Endodermal cell (in vitro differentiated cells): ENCODE results near the gene ENC1. TPM values are rescaled to one million over a fixed set of nuclear protein-coding genes. Genes with fewer than 3 reads are reported as not detected.

ENCODE experiments used
- DNase-seq: peaks from one replicate; pipeline ENCODE4 v3.0.0-alpha.2; 2017
- H3K27ac ChIP-seq: 2 replicates; pipeline ENCODE4 v1.5.1; 2013; ENCODE audit warnings: mild to moderate bottlenecking, low read depth, low read length, moderate library complexity
- H3K27me3 ChIP-seq: 2 replicates; pipeline ENCODE4 v1.6.1; 2013; ENCODE audit warnings: mild to moderate bottlenecking, low read length, moderate library complexity; ENCODE audit not compliant: insufficient read depth, control insufficient read depth, poor library complexity, severe bottlenecking
- H3K36me3 ChIP-seq: 2 replicates; pipeline ENCODE4 v1.7.0; 2013; ENCODE audit warnings: mild to moderate bottlenecking, low read length, moderate library complexity; ENCODE audit not compliant: control insufficient read depth, insufficient read depth
- H3K4me1 ChIP-seq: one replicate; pipeline ENCODE4 v1.7.0; 2013; ENCODE audit warnings: low read length; ENCODE audit not compliant: control insufficient read depth, insufficient read depth
- H3K4me3 ChIP-seq: 2 replicates; pipeline ENCODE4 v1.5.1; 2013; ENCODE audit warnings: mild to moderate bottlenecking, low read length, moderate library complexity
- H3K9ac ChIP-seq: 2 replicates; pipeline ENCODE4 v1.6.1; 2013; ENCODE audit warnings: mild to moderate bottlenecking, low read length, moderate library complexity; ENCODE audit not compliant: poor library complexity, severe bottlenecking; ENCODE audit errors: extremely low read depth
- H3K9me3 ChIP-seq: 2 replicates; pipeline ENCODE4 v1.6.1; 2013; ENCODE audit warnings: mild to moderate bottlenecking, low read length, moderate library complexity; ENCODE audit not compliant: control insufficient read depth
- H3K27ac Mint-ChIP-seq: 2 replicates; pipeline ENCODE4 v1.8.0; 2020; ENCODE audit warnings: mixed read lengths
- H3K27me3 Mint-ChIP-seq: 2 replicates; pipeline ENCODE4 v1.8.0; 2021; ENCODE audit warnings: mild to moderate bottlenecking, mixed read lengths; ENCODE audit not compliant: insufficient read depth
- H3K36me3 Mint-ChIP-seq: 2 replicates; pipeline ENCODE4 v1.8.0; 2020; ENCODE audit warnings: low read depth, mixed read lengths
- H3K4me1 Mint-ChIP-seq: 2 replicates; pipeline ENCODE4 v1.8.0; 2020; ENCODE audit warnings: mixed read lengths
- H3K4me3 Mint-ChIP-seq: 2 replicates; pipeline ENCODE4 v1.8.0; 2020; ENCODE audit warnings: mild to moderate bottlenecking, moderate library complexity, mixed read lengths
- H3K9me3 Mint-ChIP-seq: 2 replicates; pipeline ENCODE4 v1.8.0; 2020; ENCODE audit warnings: mild to moderate bottlenecking, mixed read lengths
- WGBS, 2 experiments: methylation state at CpG; one replicate each; pipeline versions ENCODE4 v1.1.5 to v1.1.7; 2013; ENCODE audit warnings: missing lambda C conversion rate in 2 of 2, mixed read lengths in 1 of 2; ENCODE audit not compliant: insufficient coverage in 1 of 2, insufficient read length in 1 of 2; 5-methylcytosine and 5-hydroxymethylcytosine counted together
- total RNA-seq, 2 donors: library from RNA; stranded (reverse); fragmentation: NEBNext Ultra II Directional in 1 of 2; extraction: Animal tissue kit (Norgen Biotek cat#: 25700) in 1 of 2; gene quantifications; 2 replicates in 1 of 2; 3 replicates in 1 of 2; pipeline ENCODE4 v1.2.1, GENCODE V29; 2021
- TF ChIP-seq, protein P1 (sequence below): fragments of 200-600 bp; sonication (generic); conservative IDR thresholded peaks from 2 replicates; pipeline ENCODE4 v1.5.0; 2021; ENCODE audit warnings: antibody characterized with exemption, mild to moderate bottlenecking

The ENC1 gene
- total RNA-seq, 2 donors from 2014 or later: 64.2 to 70.8 TPM

GRCh38 chr5:74633695-74634094, 6.8 kb downstream of the ENC1 start:
- 90 to 96% methylated on average over 6 to 9 of the region's 9 CpGs for WGBS, 2 experiments
- no peaks in the 10 kb centered on the region for H3K27me3 ChIP-seq
- TF ChIP-seq, protein P1, sequence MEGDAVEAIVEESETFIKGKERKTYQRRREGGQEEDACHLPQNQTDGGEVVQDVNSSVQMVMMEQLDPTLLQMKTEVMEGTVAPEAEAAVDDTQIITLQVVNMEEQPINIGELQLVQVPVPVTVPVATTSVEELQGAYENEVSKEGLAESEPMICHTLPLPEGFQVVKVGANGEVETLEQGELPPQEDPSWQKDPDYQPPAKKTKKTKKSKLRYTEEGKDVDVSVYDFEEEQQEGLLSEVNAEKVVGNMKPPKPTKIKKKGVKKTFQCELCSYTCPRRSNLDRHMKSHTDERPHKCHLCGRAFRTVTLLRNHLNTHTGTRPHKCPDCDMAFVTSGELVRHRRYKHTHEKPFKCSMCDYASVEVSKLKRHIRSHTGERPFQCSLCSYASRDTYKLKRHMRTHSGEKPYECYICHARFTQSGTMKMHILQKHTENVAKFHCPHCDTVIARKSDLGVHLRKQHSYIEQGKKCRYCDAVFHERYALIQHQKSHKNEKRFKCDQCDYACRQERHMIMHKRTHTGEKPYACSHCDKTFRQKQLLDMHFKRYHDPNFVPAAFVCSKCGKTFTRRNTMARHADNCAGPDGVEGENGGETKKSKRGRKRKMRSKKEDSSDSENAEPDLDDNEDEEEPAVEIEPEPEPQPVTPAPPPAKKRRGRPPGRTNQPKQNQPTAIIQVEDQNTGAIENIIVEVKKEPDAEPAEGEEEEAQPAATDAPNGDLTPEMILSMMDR: no peak
- H3K27ac Mint-ChIP-seq: no peak overlapping the region
- H3K4me3 Mint-ChIP-seq: no peak overlapping the region
- no peak overlapping the region for H3K9ac ChIP-seq
- H3K36me3 ChIP-seq: peaks cover 69% of the 10 kb centered on the region
- H3K4me1 ChIP-seq: peaks cover 22% of the 10 kb centered on the region
- no peaks in the 10 kb centered on the region for H3K9me3 Mint-ChIP-seq
- DNase-seq: no peak
- no peak overlapping the region for H3K4me3 ChIP-seq
- H3K27me3 Mint-ChIP-seq: no peaks in the 10 kb centered on the region
- H3K9me3 ChIP-seq: no peaks in the 10 kb centered on the region
- peaks cover 61% of the 10 kb centered on the region for H3K36me3 Mint-ChIP-seq
- no peak overlapping the region for H3K27ac ChIP-seq
- peaks cover 75% of the 10 kb centered on the region for H3K4me1 Mint-ChIP-seq

- Histone ChIP-seq H3K9ac (no peak overlapping the region), H3K36me3 (peaks cover 76% of the 10 kb centered on the region), H3K27ac (no peak overlapping the region), H3K9me3 (no peaks in the 10 kb centered on the region), H3K27me3 (no peaks in the 10 kb centered on the region), H3K4me3 (peak overlapping the region; percentile 30), H3K4me1 (peaks cover 29% of the 10 kb centered on the region)
- no peak overlapping the region for H3K4me3 Mint-ChIP-seq
- no peak for DNase-seq
- no peaks in the 10 kb centered on the region for H3K9me3 Mint-ChIP-seq
- TF ChIP-seq, protein P1: no peak
- peaks cover 75% of the 10 kb centered on the region for H3K4me1 Mint-ChIP-seq
- no peak overlapping the region for H3K27ac Mint-ChIP-seq
- 93 to 95% methylated on average over 4 of the region's 4 CpGs for WGBS, 2 experiments
- H3K27me3 Mint-ChIP-seq: no peaks in the 10 kb centered on the region
- peaks cover 67% of the 10 kb centered on the region for H3K36me3 Mint-ChIP-seq
Measured at GRCh38 chr5:74632947-74633356, 7.6 kb downstream of the ENC1 start.

GRCh38 chr5:74631081-74631953, 9.2 kb downstream of the ENC1 start:
- Histone ChIP-seq H3K4me1 (peaks cover 36% of the 10 kb centered on the region), H3K36me3 (peaks cover 76% of the 10 kb centered on the region), H3K27ac (peak overlapping the region; percentile 90), H3K4me3 (peak overlapping the region; percentile 56), H3K9ac (peak overlapping the region; percentile 21), H3K27me3 (no peaks in the 10 kb centered on the region), H3K9me3 (no peaks in the 10 kb centered on the region)
- Mint-ChIP-seq H3K4me1 (peaks cover 76% of the 10 kb centered on the region), H3K27me3 (no peaks in the 10 kb centered on the region), H3K27ac (peak overlapping the region; percentile 79), H3K36me3 (peaks cover 70% of the 10 kb centered on the region), H3K9me3 (no peaks in the 10 kb centered on the region), H3K4me3 (peak overlapping the region; percentile 30)
- TF ChIP-seq, protein P1: no peak
- peak; percentile 87 for DNase-seq
- 15 to 44% methylated on average over 5 to 11 of the region's 11 CpGs for WGBS, 2 experiments
